Measurements from ENCODE around the gene NOTUM.

- TF ChIP-seq CTCF (IDR thresholded peaks at IDR 0.05), result no peak
- TF ChIP-seq POLR2A (IDR thresholded peaks at IDR 0.05), result no peak
Observed at GRCh38 chr17:81905993-81906392, 55.0 kb downstream of the NOTUM start.

Data from thyroid gland (tissue), 4 donors.